ENCODE measurements around the gene BCL2A1.
"Not testable (repeated sequence)": the region's sequence is repeated elsewhere in the genome, so short reads cannot be mapped to it uniquely, and the experiment has no call there.

BCL2A1 gene

DNA sequence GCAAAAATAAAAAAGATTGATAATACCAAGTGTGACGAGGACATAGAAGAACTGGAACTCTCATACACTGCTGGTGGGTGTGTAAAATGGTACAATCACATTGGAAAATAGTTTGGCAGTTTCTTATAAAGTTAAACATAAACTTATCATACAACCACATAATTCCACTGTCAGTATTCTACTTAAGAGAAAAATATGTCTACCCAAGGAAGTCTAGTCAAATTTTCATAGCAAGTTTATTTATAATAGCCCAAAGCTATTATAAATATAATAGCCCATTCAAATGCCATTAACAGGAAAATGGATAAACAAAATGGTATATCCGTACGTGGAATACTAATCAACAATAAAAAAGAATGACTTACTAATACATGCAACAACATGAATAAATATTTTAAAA, 40.6 kb upstream of the BCL2A1 start:
- H3K4me3 ChIP-seq (ENCODE audit: low read depth, low read length): no peak overlapping the region
- TF ChIP-seq, protein P1, sequence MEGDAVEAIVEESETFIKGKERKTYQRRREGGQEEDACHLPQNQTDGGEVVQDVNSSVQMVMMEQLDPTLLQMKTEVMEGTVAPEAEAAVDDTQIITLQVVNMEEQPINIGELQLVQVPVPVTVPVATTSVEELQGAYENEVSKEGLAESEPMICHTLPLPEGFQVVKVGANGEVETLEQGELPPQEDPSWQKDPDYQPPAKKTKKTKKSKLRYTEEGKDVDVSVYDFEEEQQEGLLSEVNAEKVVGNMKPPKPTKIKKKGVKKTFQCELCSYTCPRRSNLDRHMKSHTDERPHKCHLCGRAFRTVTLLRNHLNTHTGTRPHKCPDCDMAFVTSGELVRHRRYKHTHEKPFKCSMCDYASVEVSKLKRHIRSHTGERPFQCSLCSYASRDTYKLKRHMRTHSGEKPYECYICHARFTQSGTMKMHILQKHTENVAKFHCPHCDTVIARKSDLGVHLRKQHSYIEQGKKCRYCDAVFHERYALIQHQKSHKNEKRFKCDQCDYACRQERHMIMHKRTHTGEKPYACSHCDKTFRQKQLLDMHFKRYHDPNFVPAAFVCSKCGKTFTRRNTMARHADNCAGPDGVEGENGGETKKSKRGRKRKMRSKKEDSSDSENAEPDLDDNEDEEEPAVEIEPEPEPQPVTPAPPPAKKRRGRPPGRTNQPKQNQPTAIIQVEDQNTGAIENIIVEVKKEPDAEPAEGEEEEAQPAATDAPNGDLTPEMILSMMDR (IDR thresholded peaks at IDR 0.05; ENCODE audit: borderline replicate concordance, insufficient read depth, low read depth, low read length): no peak

DNA sequence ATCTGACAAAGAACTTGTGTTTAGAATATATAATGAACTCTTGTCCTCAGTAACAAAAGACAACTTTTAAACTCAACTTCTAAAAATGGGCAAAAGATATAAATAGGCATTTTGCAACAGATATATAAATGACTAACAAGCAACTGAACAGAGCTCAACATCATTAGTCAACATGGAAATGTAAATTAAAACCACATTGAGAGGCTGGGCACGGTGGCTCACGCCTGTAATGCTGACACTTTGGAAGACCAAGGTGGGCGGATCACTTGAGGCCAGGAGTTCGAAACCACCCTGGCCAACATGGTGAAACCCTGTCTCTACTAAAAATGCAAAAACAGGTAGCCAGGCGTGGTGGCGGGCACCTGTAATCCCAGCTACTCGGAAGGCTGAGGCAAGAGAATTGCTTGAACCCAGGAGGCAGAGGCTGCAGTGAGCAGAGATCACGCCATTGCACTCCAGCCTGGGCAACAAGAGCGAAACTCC, 40.1 kb upstream of the BCL2A1 start:
- not testable (repeated sequence) for H3K4me3 ChIP-seq (ENCODE audit: low read depth, low read length)

DNA sequence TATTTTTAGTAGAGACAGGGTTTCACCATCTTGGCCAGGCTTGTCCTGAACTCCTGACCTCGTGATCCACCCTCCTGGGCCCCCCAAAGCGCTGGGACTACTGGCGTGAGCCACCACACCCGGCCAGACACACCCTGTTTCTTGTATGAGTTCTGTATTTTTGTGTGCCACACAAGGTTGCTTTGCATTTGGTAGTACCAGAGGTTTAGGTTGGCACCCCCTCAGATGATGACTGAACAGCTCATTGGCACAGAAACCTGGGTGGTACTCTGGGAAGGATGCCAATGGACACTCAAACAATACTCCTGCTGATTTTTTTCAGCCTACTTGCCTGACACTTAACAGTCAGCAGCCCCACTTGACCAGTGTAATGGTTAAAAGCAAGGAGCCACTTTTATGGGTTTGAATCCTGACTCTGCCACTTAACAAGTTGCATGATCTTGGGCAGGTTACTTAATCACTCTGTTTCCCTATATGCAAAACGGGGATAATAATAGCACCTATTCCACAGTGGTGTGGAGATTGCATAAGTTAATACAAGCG, 39.2 kb upstream of the BCL2A1 start:
- TF ChIP-seq, protein P1 (IDR thresholded peaks at IDR 0.05; ENCODE audit: borderline replicate concordance, insufficient read depth, low read depth, low read length): no peak
- no peak overlapping the region for H3K4me3 ChIP-seq (ENCODE audit: low read depth, low read length)

DNA sequence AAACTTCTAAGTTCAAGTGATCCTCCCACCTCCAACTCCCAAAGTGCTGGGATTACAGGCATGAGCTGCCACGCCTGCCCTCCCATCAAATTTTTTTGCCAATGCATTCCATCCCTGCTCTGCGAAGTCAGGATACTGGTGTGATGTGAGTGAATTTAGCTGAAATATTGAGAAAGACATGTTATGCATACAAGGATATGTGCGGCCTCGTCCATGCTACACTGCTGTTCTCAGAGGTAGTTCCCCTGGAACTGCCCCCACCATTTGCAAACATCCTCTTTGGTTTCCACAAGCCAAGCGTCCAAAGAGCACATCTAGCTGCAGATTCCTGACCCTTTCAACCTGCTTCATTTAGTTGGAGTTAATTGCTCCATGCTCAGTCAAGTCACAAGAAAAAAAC, 36.5 kb upstream of the BCL2A1 start:
- TF ChIP-seq, protein P1 (IDR thresholded peaks at IDR 0.05; ENCODE audit: borderline replicate concordance, insufficient read depth, low read depth, low read length): no peak
- no peak overlapping the region for H3K4me3 ChIP-seq (ENCODE audit: low read depth, low read length)

DNA sequence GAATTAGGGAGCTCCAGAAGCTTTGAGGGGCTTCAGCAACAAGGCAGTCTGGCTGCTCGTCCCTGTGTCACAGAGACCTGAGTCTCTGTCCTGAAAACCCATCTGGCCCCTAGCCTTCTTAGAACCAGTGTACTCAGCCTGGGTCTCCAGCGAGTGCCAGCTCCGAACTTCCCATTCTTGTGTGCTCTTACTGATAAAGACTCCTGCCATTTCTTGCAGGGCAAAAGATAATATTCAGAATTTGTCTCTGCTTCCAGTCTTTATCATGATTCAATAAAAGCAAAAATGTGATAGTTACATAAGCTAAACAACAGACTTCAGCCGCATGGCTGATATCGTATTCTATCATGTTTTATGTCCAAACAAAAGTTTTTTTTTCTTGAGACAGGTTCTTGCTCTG, 36.0 kb upstream of the BCL2A1 start:
- TF ChIP-seq, protein P1 (IDR thresholded peaks at IDR 0.05; ENCODE audit: borderline replicate concordance, insufficient read depth, low read depth, low read length): no peak
- H3K4me3 ChIP-seq (ENCODE audit: low read depth, low read length): no peak overlapping the region

DNA sequence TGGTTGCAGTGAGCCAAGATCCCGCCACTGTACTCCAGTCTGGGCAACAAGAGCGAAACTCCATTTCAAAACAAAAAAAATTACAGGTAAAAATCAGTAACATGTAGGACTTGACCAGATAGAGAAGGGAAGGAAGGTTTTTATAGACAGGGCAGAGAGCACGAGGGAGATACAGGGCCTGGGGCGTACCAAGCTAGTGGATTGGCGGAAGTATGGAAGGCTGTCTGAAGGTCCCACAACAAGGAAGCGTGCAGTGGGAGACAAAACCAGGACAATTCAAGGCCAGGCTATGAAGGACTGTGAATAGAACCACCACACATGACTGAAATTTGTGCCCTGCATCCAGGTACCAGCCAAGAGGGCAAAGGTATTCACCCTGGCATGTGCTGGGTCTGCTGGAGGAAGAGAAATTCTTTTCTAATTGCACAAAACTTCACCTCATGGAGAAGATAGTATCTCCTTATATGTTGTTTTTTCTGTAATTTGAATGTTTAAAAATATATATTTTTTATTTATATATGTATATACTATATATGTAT, 33.0 kb upstream of the BCL2A1 start:
- TF ChIP-seq, protein P1 (IDR thresholded peaks at IDR 0.05; ENCODE audit: borderline replicate concordance, insufficient read depth, low read depth, low read length): no peak
- H3K4me3 ChIP-seq (ENCODE audit: low read depth, low read length): no peak overlapping the region

DNA sequence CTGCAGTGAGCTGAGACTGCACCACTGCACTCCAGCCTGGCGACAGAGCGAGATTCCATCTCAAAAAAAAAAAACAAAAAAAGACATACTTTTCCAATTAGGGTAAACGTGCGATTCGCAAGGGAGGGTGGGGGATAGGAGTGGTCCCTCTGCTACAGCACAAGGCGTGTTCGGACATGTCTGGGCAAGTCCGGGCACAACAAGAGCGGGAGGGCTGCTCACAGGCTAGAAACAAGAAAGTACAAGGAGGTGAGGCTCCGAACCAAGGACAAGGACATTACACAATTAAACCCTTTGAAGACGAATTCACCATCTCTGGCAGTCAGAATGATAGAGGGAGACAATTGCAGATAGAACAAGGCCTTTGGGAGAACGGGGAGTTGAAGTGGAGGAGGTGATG, 32.2 kb upstream of the BCL2A1 start:
- TF ChIP-seq, protein P1 (IDR thresholded peaks at IDR 0.05; ENCODE audit: borderline replicate concordance, insufficient read depth, low read depth, low read length): no peak
- H3K4me3 ChIP-seq (ENCODE audit: low read depth, low read length): no peak overlapping the region
